Measurements from ENCODE around the gene ZNF610. TPM values are rescaled to one million over a fixed set of nuclear protein-coding genes. Genes with fewer than 3 reads are reported as not detected.

Gene ZNF610
- total RNA-seq, 1 experiment from 2014 or later = not detected

DNA sequence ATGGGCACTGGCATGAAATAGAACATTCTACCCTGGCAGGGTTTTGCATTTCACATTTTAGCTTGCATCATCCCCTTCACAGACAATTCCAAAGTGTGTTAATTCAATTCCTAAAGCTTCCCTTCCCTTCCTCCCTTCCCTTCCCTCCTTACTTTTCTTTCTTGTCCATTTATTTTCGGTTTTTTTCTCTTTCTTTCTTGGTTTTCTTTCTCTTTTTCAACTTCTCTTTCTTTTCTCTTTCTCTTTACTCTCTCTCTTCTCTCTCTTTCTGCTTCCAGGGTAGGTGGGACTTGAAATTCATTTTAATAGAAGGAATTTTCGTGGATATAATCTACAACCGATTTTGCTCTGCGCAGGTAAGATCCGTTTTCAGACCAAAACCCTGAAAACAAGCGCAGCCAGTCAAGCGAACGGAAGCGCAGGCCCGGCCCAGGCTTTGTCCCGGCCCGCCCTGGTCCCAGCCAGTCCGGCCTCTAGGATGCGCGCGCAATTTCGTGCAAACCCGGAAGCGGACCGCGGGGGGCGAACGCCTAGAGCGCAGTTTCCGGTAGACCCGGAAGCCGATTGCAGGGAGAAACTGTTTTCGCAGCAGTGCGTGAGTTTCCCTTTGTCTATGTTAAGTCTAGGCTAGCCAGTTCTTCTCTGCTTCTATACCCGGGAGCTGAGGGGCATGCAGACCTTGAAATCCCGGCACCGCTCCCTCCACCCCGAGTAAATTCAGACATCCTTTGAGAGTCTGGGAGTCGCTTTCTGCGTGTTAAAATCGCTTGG is 61.5 kb downstream of the ZNF610 start, which contains the start of gene ZNF528:
ZNF528 (plus strand) TSS at position 540 of the 771 bp plus-strand sequence. CDS start 4,165 bp downstream, outside the sequence.
- no peak for DNase-seq (ENCODE audit: low spot score)

DNA sequence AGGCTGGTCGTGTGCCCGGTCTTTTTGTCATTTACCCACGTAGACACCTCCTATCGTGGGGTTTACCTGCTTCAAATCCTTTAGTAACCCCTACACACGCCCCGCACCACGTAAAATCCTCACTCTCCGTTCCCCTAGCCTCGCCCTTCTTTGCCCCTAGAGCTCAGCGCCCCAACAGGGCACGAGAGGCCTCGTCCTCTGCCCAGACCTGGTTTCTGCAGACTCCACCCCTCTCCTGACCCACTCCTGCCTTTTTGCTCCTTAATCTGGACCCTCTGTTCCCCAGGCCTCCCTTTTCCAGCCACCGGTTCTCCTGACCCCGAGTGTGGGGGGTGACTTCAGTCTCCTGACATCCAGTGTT is 62.0 kb downstream of the ZNF610 start:
- DNase-seq (ENCODE audit: low spot score) = no peak

- DNase-seq (ENCODE audit: low spot score) = no peak
Observed at GRCh38 chr19:52410276-52410675, 74.2 kb downstream of the ZNF610 start.

DNA sequence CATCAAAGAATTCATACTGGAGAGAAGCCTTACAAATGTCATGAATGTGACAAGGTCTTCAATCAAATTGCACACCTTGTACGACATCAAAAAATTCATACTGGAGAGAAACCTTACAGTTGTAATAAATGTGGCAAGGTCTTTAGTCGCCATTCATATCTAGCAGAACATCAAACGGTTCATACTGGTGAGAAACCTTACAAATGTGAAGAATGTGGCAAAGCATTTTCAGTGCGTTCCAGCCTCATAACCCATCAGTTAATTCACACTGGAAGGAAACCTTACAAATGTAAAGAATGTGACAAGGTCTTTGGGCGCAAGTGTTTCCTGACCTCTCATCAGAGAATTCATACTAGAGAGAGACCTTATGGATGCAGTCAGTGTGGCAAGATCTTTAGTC is 79.7 kb downstream of the ZNF610 start:
- no peak for DNase-seq (ENCODE audit: low spot score)

Small RNAs within 50 kb of the gene (small RNA-seq; reads per million reads assigned to genes)
- not detected for gene AC010332.1

Other genes starting within 250 kb of the ZNF610 start
- gene ZNF841, start 240.5 kb upstream of the ZNF610 start, total RNA-seq (2014; rRNA removed; shearing (Covaris generic)) = 6.7 and 8.7 TPM in 2 replicates
- 0.50 and 0.81 TPM in 2 replicates for gene ZNF616, start 196.3 kb upstream of the ZNF610 start, total RNA-seq (2014; rRNA removed; shearing (Covaris generic))
- gene ZNF836, start 164.6 kb upstream of the ZNF610 start, total RNA-seq (2014; rRNA removed; shearing (Covaris generic)) = 0.10 and 1.6 TPM in 2 replicates
- gene PPP2R1A, start 146.2 kb upstream of the ZNF610 start, total RNA-seq (2014; rRNA removed; shearing (Covaris generic)) = 430 and 450 TPM in 2 replicates
- 6.1 and 9.2 TPM in 2 replicates for gene ZNF766, start 66.7 kb upstream of the ZNF610 start, total RNA-seq (2014; rRNA removed; shearing (Covaris generic))
- 0.51 and 0.73 TPM in 2 replicates for gene ZNF480, start 39.1 kb upstream of the ZNF610 start, total RNA-seq (2014; rRNA removed; shearing (Covaris generic))
- not detected in 2 replicates for gene ZNF880, start 33.7 kb downstream of the ZNF610 start, total RNA-seq (2014; rRNA removed; shearing (Covaris generic))
- gene ZNF528, start 61.6 kb downstream of the ZNF610 start, total RNA-seq (2014; rRNA removed; shearing (Covaris generic)) = not detected in 2 replicates
- gene ZNF534, start 92.9 kb downstream of the ZNF610 start, total RNA-seq (2014; rRNA removed; shearing (Covaris generic)) = not detected in 2 replicates
- gene ZNF578, start 117.3 kb downstream of the ZNF610 start, total RNA-seq (2014; rRNA removed; shearing (Covaris generic)) = not detected in 2 replicates
- 1.8 and 2.1 TPM in 2 replicates for gene ZNF808, start 191.4 kb downstream of the ZNF610 start, total RNA-seq (2014; rRNA removed; shearing (Covaris generic))
- 2.1 and 2.2 TPM in 2 replicates for gene ZNF701, start 234.0 kb downstream of the ZNF610 start, total RNA-seq (2014; rRNA removed; shearing (Covaris generic))